ENCODE measurements around the gene IGFBP6.
A peak's percentile ranks its signal among the peaks of the same experiment; 100 is the strongest.
"Not testable (repeated sequence)": the region's sequence is repeated elsewhere in the genome, so short reads cannot be mapped to it uniquely, and the experiment has no call there.

The IGFBP6 gene

GRCh38 chr12:53071591-53072551 is 25.6 kb upstream of the IGFBP6 start:
- no peak for DNase-seq

DNA sequence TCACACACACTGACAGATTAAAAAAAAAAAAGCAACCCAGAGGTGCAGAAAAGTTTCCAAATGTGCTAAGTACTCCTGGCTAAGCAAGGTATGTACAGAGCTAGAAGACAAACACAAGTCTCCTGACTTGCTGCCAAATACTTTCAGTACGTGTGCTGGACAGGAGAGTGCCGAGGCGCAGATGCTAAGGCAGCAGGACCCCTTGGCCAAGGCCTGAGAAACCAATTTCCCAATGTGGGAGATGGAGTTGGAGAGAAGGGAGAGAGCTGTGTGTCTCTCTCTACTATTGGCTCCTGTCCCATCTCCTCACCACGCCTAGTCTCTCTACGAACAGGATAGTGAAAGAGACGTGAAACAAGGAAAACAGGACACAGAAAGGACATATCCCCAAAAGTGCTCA is 23.6 kb upstream of the IGFBP6 start:
- no peak for DNase-seq

GRCh38 chr12:53074283-53074998 is 23.0 kb upstream of the IGFBP6 start:
- no peak for DNase-seq

GRCh38 chr12:53074999-53075370 is 22.5 kb upstream of the IGFBP6 start:
- no peak for DNase-seq

- no peak for DNase-seq
Observed at GRCh38 chr12:53076461-53076860, 21.0 kb upstream of the IGFBP6 start.

DNA sequence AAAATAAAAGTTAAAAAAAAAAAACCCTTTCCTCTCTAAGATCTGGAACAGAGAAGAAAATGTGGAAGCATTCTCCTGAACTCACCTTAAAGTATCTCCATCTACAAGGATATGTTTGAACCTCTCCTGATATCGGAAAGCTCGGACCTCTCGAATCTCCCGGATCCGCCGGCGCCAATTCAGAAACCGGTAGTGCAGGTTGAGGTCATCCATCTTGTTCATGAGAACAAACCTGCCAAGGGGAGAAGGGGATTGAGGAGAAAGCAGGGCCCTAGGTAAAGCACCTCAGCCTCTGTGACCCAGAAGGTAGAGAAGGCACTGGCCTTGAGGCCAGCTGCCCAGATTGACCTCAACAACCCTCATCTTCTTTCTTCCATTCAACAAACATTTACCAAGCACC is 20.4 kb upstream of the IGFBP6 start:
- no peak for DNase-seq

GRCh38 chr12:53078425-53079225 is 18.8 kb upstream of the IGFBP6 start:
- DNase-seq, result peak; percentile 52

- peak; percentile 96 for DNase-seq
Observed at GRCh38 chr12:53079226-53080117, 18.0 kb upstream of the IGFBP6 start, which contains the start of gene SPRYD3. Gene SPRYD3, minus strand, starts transcription at chr12:53079390. Its CDS starts 57 bp downstream, at chr12:53079333.

- DNase-seq, result no peak
Observed at GRCh38 chr12:53082637-53083175, 14.8 kb upstream of the IGFBP6 start.

DNA sequence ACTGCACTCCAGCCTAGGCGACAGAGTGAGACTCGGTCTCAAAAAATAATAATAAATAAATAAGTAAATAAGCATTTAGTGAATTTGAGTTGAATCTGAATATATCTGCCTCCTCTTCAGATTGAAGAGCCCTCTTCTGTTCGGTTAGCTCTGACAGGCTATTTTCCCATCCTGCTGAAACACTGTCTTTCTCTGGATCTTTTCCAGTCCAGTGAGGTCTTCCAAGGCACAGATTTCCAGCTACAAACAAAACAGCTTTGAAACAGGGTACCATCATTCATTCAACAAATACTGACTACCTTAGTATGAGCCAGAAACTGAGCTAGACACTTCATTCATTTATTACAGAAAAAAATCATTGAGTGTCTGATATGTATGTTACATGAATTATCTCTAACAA is 11.1 kb upstream of the IGFBP6 start:
- DNase-seq, result no peak

GRCh38 chr12:53090105-53090504 is 7.4 kb upstream of the IGFBP6 start:
- no peak for DNase-seq

GRCh38 chr12:53090554-53090953 is 6.9 kb upstream of the IGFBP6 start:
- no peak for DNase-seq

DNA sequence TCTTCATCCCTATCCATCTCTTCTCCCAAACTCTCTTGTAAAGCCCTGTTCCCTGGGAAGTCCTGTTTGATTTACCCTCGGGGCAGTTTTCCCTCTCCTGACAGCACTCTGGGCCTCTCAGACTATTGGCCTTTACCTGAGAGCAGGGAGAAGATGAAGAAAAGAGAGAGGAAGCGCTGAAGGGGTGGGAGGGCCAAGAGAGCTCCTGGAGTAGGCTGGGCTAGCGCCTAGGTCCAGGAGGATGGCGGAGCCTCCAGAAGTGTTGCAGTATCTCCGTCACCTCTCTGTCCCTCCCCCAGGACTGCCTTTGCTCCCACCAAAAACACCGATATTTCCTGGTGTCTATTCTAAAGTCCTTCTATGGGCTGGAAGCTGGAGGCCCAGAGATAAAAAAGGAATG is 5.7 kb upstream of the IGFBP6 start:
- no peak for DNase-seq

GRCh38 chr12:53093777-53094393 is 3.6 kb upstream of the IGFBP6 start:
- DNase-seq, result no peak

DNA sequence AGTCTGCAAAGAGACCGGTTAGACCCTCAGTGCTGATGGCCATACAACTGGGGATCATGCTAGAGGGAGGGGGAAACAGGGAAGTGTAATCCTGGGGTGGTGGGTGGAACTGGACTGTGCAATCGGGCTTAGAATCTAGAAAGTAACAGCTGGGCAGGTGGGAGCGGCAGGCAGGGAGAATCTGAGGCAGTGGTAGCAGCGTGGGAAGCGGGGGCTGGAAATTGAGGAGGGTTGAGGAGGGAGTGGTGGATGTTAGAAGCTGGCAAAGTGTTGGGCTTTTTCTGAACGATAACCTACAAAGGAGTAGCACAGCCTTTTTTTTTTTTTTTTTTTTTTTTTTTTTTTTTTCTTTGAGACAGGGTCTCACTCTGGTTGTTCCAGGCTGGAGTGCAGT is 3.1 kb upstream of the IGFBP6 start:
- no peak for DNase-seq

GRCh38 chr12:53094796-53095595 is 2.5 kb upstream of the IGFBP6 start:
- not testable (repeated sequence) for DNase-seq

GRCh38 chr12:53095596-53095895 is 1.9 kb upstream of the IGFBP6 start:
- not testable (repeated sequence) for DNase-seq

DNA sequence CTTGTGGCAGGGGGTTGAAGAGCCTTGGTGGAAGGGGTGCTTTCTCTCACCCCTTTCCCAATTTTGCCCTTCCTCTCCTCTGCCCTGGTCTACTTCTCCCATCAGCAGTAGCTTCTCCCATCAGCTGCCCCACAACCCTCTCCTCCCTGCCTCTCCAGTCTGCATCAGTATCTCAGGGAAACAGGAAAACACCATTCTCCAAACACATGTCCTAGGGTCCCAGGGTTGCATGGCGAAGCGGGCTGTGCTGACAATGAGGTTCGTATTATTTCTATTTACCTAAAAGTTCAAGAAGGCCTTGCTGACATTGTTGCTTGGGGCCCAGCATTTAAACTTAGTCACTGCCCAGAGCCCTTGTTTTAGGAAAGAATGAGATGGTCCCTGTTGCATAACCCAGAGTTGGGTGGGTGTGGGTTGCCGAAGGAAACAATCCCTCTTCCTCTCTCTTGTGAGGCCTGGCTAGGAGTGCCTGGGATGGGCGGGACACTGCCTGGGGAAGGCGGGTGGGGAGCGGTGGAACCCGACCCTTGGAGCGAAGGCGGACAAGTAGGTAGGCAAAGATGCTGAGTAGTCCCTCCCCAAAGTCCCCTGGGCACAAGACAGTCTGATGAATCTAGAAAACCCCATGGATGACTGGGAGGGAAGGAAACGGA is 1.3 kb upstream of the IGFBP6 start:
- DNase-seq, result no peak

DNA sequence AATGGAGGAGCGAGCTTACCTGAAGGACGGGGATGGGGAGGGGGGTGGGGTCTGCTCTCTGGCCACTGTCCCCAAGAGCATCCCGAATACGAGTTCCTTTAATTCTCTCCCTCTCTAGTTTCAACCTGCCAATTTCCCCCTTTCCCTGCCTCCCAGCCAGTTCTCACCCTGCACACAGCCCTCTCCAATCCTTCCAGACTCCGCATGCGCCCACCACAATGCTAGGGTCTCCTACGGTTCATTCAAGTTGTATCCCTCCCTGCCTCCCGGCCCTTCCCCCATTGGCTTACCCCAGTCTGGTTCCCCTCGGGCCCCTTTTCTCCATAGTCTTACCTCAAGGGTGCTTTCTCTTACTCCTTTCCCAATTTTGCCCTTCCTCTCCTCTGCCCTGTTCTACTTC is 708 bp upstream of the IGFBP6 start:
- DNase-seq, result no peak

- DNase-seq, result no peak
Observed at GRCh38 chr12:53097207-53097563, 282 bp upstream of the IGFBP6 start.

Data from stimulated activated naive CD4-positive, alpha-beta T cell treated with Interleukin-2 at 50 U/mL for 16 hours (primary cell).